Natural killer cell (primary cell): Measurements from ENCODE around the gene TMEM135. TPM values are rescaled to one million over a fixed set of nuclear protein-coding genes. Genes with fewer than 3 reads are reported as not detected.

ENCODE experiments used
- ATAC-seq, 3 donors: fragments of 150-1000 bp in 2 of 3; fragments of 200-7000 bp in 1 of 3; cut with Tn5 transposase; 1 replicate in 1 of 3; 2 replicates in 2 of 3; pipeline ENCODE4 v1.10.0; 2021; ENCODE audit warnings: mild to moderate bottlenecking in 2 of 3, moderate library complexity in 2 of 3
- DNase-seq, 2 donors: peaks; one replicate each; pipeline versions ENCODE4 v3.0.0 to v3.0.0-alpha.2; 2013 to 2021; ENCODE audit warnings: mixed read lengths in 1 of 2
- H3K27ac ChIP-seq: one replicate; pipeline ENCODE4 v1.5.1; 2013; ENCODE audit warnings: mild to moderate bottlenecking, low read length
- H3K27me3 ChIP-seq: one replicate; pipeline ENCODE4 v1.6.1; 2013; ENCODE audit warnings: low read length; ENCODE audit not compliant: control insufficient read depth, insufficient read depth
- H3K36me3 ChIP-seq: one replicate; pipeline ENCODE4 v1.6.1; 2013; ENCODE audit warnings: low read length; ENCODE audit not compliant: control insufficient read depth, insufficient read depth
- H3K4me1 ChIP-seq: one replicate; pipeline ENCODE4 v1.6.1; 2013; ENCODE audit warnings: low read length; ENCODE audit not compliant: control insufficient read depth, insufficient read depth
- H3K4me3 ChIP-seq: one replicate; pipeline ENCODE4 v1.5.1; 2013; ENCODE audit warnings: low read length
- H3K9me3 ChIP-seq: one replicate; pipeline ENCODE4 v1.6.1; 2013; ENCODE audit warnings: low read length; ENCODE audit not compliant: control insufficient read depth, insufficient read depth
- H3K27ac Mint-ChIP-seq, 2 donors: one replicate each; pipeline ENCODE4 v1.8.0; 2022; ENCODE audit warnings: mild to moderate bottlenecking in 2 of 2, mixed read lengths in 2 of 2, moderate library complexity in 1 of 2
- H3K27me3 Mint-ChIP-seq, 2 donors: one replicate each; pipeline ENCODE4 v1.8.0; 2022; ENCODE audit warnings: low read depth in 2 of 2, mixed read lengths in 2 of 2
- H3K36me3 Mint-ChIP-seq: one replicate; pipeline ENCODE4 v1.8.0; 2022; ENCODE audit warnings: mixed read lengths
- H3K4me1 Mint-ChIP-seq, 2 donors: one replicate each; pipeline ENCODE4 v1.8.0; 2022; ENCODE audit warnings: mixed read lengths in 2 of 2
- H3K4me3 Mint-ChIP-seq: one replicate; pipeline ENCODE4 v1.8.0; 2022; ENCODE audit warnings: mild to moderate bottlenecking, moderate library complexity, mixed read lengths
- H3K9me3 Mint-ChIP-seq, 2 donors: one replicate each; pipeline ENCODE4 v1.8.0; 2022; ENCODE audit warnings: mixed read lengths in 2 of 2
- CTCF ChIP-seq: fragments of 200-600 bp; IDR thresholded peaks from one replicate; pipeline ENCODE4 v1.8.0; 2022; ENCODE audit warnings: antibody characterized with exemption
- whole genome bisulfite sequencing: methylation state at CpG from one replicate; pipeline ENCODE4 v1.1.7; 2013; ENCODE audit warnings: missing lambda C conversion rate; ENCODE audit not compliant: insufficient coverage; 5-methylcytosine and 5-hydroxymethylcytosine counted together
- intact Hi-C: fragments of 100-400 bp; cut with micrococcal nuclease; formaldehyde crosslinking; loops from one replicate; pipeline ENCODE4 v1.14.2; 2022
- total RNA-seq, 4 donors: library from RNA; stranded (reverse); fragments of 120-200 nt in 1 of 4; gene quantifications; one replicate each; pipeline versions ENCODE4 v1.2.3 to v1.2.4, GENCODE V29; 2013 to 2022

The TMEM135 gene
- total RNA-seq, 3 donors from 2014 or later (not counting 1 experiment from before 2014, with no cell fraction given) = 18.8 to 42.0 (median 36.1) TPM

- no peaks in the 10 kb centered on the region for H3K36me3 Mint-ChIP-seq
- DNase-seq = no peak
- H3K4me1 ChIP-seq = no peaks in the 10 kb centered on the region
- H3K4me1 Mint-ChIP-seq = no peaks in the 10 kb centered on the region
- H3K27ac ChIP-seq = no peak overlapping the region
- no peak overlapping the region for H3K4me3 ChIP-seq
- H3K9me3 ChIP-seq = no peaks in the 10 kb centered on the region
- H3K9me3 Mint-ChIP-seq = no peaks in the 10 kb centered on the region
- no peak for ATAC-seq
- TF ChIP-seq CTCF = no peak
- no peaks in the 10 kb centered on the region for H3K27me3 Mint-ChIP-seq
- WGBS = 97% methylated on average over 17 of the region's 17 CpGs
- no peak overlapping the region for H3K4me3 Mint-ChIP-seq
- no peaks in the 10 kb centered on the region for H3K27me3 ChIP-seq
- H3K27ac Mint-ChIP-seq = no peak overlapping the region
- no peaks in the 10 kb centered on the region for H3K36me3 ChIP-seq
- intact Hi-C loops = no loop called here
These were observed 248.6 kb downstream of the TMEM135 start for GRCh38 chr11:87286338-87286737.

GRCh38 chr11:87290304-87290922, 252.7 kb downstream of the TMEM135 start:
- peak in 1 of 3 donors; percentile 47 for ATAC-seq
- DNase-seq = peak in 1 of 2 donors; percentile 71
- H3K9me3 ChIP-seq = no peaks in the 10 kb centered on the region
- Mint-ChIP-seq H3K27me3 (no peaks in the 10 kb centered on the region), H3K27ac (no peak overlapping the region), H3K36me3 (no peaks in the 10 kb centered on the region), H3K9me3 (no peaks in the 10 kb centered on the region), H3K4me3 (no peak overlapping the region), H3K4me1 (no peaks in the 10 kb centered on the region)
- no peaks in the 10 kb centered on the region for H3K4me1 ChIP-seq
- H3K36me3 ChIP-seq = no peaks in the 10 kb centered on the region
- no CpG with 5 or more reads among the region's 3 CpGs for WGBS
- no peak overlapping the region for H3K27ac ChIP-seq
- H3K27me3 ChIP-seq = no peaks in the 10 kb centered on the region
- intact Hi-C loops = loop anchor here (1.0 to 10.0 kb wide), 5 partner anchors 186 to 420 kb away; no protein-coding TSS in a partner anchor
- no peak overlapping the region for H3K4me3 ChIP-seq
- peak; percentile 84 for TF ChIP-seq CTCF

- Histone ChIP-seq H3K4me3 (no peak overlapping the region), H3K36me3 (no peaks in the 10 kb centered on the region), H3K27ac (no peak overlapping the region), H3K27me3 (no peaks in the 10 kb centered on the region), H3K9me3 (no peaks in the 10 kb centered on the region), H3K4me1 (no peaks in the 10 kb centered on the region)
- intact Hi-C loops = loop anchor here (10.0 kb wide), 1 partner anchor 188 kb away; no protein-coding TSS in a partner anchor
- Mint-ChIP-seq H3K4me1 (no peaks in the 10 kb centered on the region), H3K27ac (no peak overlapping the region), H3K27me3 (no peaks in the 10 kb centered on the region), H3K9me3 (no peaks in the 10 kb centered on the region), H3K4me3 (no peak overlapping the region), H3K36me3 (no peaks in the 10 kb centered on the region)
- no CpG with 5 or more reads among the region's 1 CpG for WGBS
- ATAC-seq (no peak), DNase-seq (no peak)
- TF ChIP-seq CTCF = no peak
These were observed 254.9 kb downstream of the TMEM135 start for GRCh38 chr11:87292598-87292997.

GRCh38 chr11:87295237-87295636, 257.5 kb downstream of the TMEM135 start:
- peaks cover 12% of the 10 kb centered on the region for H3K4me1 ChIP-seq
- ATAC-seq (no peak), DNase-seq (no peak)
- Mint-ChIP-seq H3K4me1 (peaks cover 19 to 20% of the 10 kb centered on the region in 2 donors), H3K9me3 (no peaks in the 10 kb centered on the region), H3K27me3 (no peaks in the 10 kb centered on the region), H3K36me3 (no peaks in the 10 kb centered on the region), H3K27ac (no peak overlapping the region), H3K4me3 (no peak overlapping the region)
- no peak for TF ChIP-seq CTCF
- H3K27ac ChIP-seq = no peak overlapping the region
- no CpG with 5 or more reads among the region's 1 CpG for WGBS
- H3K4me3 ChIP-seq = no peak overlapping the region
- H3K9me3 ChIP-seq = no peaks in the 10 kb centered on the region
- no peaks in the 10 kb centered on the region for H3K27me3 ChIP-seq
- intact Hi-C loops = loop anchor here (10.0 kb wide), 1 partner anchor 190 kb away; no protein-coding TSS in a partner anchor
- no peaks in the 10 kb centered on the region for H3K36me3 ChIP-seq
